Neural cell (in vitro differentiated cells): ENCODE data around the gene CFAP299. TPM values are rescaled to one million over a fixed set of nuclear protein-coding genes. Genes with fewer than 3 reads are reported as not detected.

ENCODE experiments used
- H2AFZ ChIP-seq: fragments of 200-600, 300-800 bp; sonication (generic), shearing (Covaris generic); 2 replicates; pipeline ENCODE4 v1.6.0; 2014; ENCODE audit warnings: low read depth, mild to moderate bottlenecking, antibody characterized with exemption, low read length, moderate library complexity
- H3F3A ChIP-seq: fragments of 200-600 bp; shearing (Covaris generic); 2 replicates; pipeline ENCODE4 v1.6.1; 2016; ENCODE audit warnings: mild to moderate bottlenecking, moderate library complexity, mixed read lengths, antibody characterized with exemption, low read length; ENCODE audit not compliant: insufficient read depth, poor library complexity, severe bottlenecking
- H3K27ac ChIP-seq: fragments of 200-600, 300-800 bp; sonication (generic), shearing (Covaris generic); 2 replicates; pipeline ENCODE4 v1.5.1; 2014; ENCODE audit warnings: mild to moderate bottlenecking, low read length, moderate library complexity
- H3K27me3 ChIP-seq: fragments of 300-800, 200-600 bp; sonication (generic), shearing (Covaris generic); 2 replicates; pipeline ENCODE4 v1.6.0; 2014; ENCODE audit warnings: mild to moderate bottlenecking, low read depth, low read length, moderate library complexity; ENCODE audit not compliant: insufficient read depth
- H3K36me3 ChIP-seq: fragments of 300-800, 200-600 bp; sonication (generic), shearing (Covaris generic); 2 replicates; pipeline ENCODE4 v1.5.1; 2014; ENCODE audit warnings: mild to moderate bottlenecking, antibody characterized with exemption, low read length, moderate library complexity; ENCODE audit not compliant: insufficient read depth
- H3K4me2 ChIP-seq: fragments of 300-800, 200-600 bp; sonication (generic), shearing (Covaris generic); 2 replicates; pipeline ENCODE4 v1.6.0; 2014; ENCODE audit warnings: mild to moderate bottlenecking, low read length
- H3K4me3 ChIP-seq: fragments of 300-800, 200-600 bp; sonication (generic), shearing (Covaris generic); 2 replicates; pipeline ENCODE4 v1.5.1; 2014; ENCODE audit warnings: mild to moderate bottlenecking, low read length, moderate library complexity
- H3K79me2 ChIP-seq: fragments of 200-600 bp; shearing (Covaris generic); replicated peaks from 2 replicates; pipeline ENCODE4 v1.6.0; 2014; ENCODE audit warnings: mild to moderate bottlenecking, low read length, moderate library complexity; ENCODE audit not compliant: insufficient read depth
- H3K9ac ChIP-seq: fragments of 300-800, 200-600 bp; sonication (generic), shearing (Covaris generic); 2 replicates; pipeline ENCODE4 v1.6.1; 2016; ENCODE audit warnings: mild to moderate bottlenecking, low read length, mixed read lengths
- H3K9me2 ChIP-seq: fragments of 200-600 bp; shearing (Covaris generic); 2 replicates; pipeline ENCODE4 v1.6.1; 2016; ENCODE audit warnings: mild to moderate bottlenecking, low read length, mixed read lengths; ENCODE audit not compliant: insufficient read depth
- H3K9me3 ChIP-seq: fragments of 200-600, 300-800 bp; sonication (generic), shearing (Covaris generic); 2 replicates; pipeline ENCODE4 v1.6.1; 2016; ENCODE audit warnings: mild to moderate bottlenecking, mixed run types, low read length, moderate library complexity, mixed read lengths
- H4K20me1 ChIP-seq: fragments of 200-600 bp; shearing (Covaris generic); 2 replicates; pipeline ENCODE4 v1.6.1; 2016; ENCODE audit warnings: mild to moderate bottlenecking, mixed run types; ENCODE audit not compliant: insufficient read depth
- EP300 ChIP-seq: fragments of 450-650 bp; conservative IDR thresholded peaks from 2 replicates; pipeline ENCODE4 v1.6.1; 2014; ENCODE audit warnings: antibody characterized with exemption, mild to moderate bottlenecking, moderate library complexity; ENCODE audit not compliant: poor library complexity, severe bottlenecking
- EZH2 ChIP-seq: fragments of 200-600, 300-800 bp; shearing (Covaris generic), sonication (generic); IDR thresholded peaks from 2 replicates; pipeline ENCODE4 v1.6.1; 2014; ENCODE audit warnings: antibody characterized with exemption, low read length, borderline replicate concordance, mild to moderate bottlenecking; ENCODE audit not compliant: insufficient read depth, poor library complexity, severe bottlenecking
- MXI1 ChIP-seq: fragments of 450-650 bp; conservative IDR thresholded peaks from 2 replicates; pipeline ENCODE4 v1.6.1; 2014; ENCODE audit warnings: antibody characterized with exemption, mild to moderate bottlenecking; ENCODE audit not compliant: poor library complexity, severe bottlenecking
- POLR2AphosphoS5 ChIP-seq: IDR thresholded peaks from 2 replicates; pipeline ENCODE4 v1.6.1; 2012
- RAD21 ChIP-seq: fragments of 450-650 bp; conservative IDR thresholded peaks from 2 replicates; pipeline ENCODE4 v1.6.1; 2014; ENCODE audit warnings: antibody characterized with exemption, mild to moderate bottlenecking, moderate library complexity
- SMC3 ChIP-seq: fragments of 450-650 bp; conservative IDR thresholded peaks from 2 replicates; pipeline ENCODE4 v1.6.1; 2014; ENCODE audit warnings: antibody characterized with exemption, mild to moderate bottlenecking, moderate library complexity; ENCODE audit not compliant: poor library complexity
- TAF1 ChIP-seq: IDR thresholded peaks from 2 replicates; pipeline ENCODE4 v1.6.1; 2012; ENCODE audit warnings: low read depth
- polyA plus RNA-seq: library from polyadenylated mRNA; depleted of rRNA; stranded (reverse); fragments of >200 nt; gene quantifications from 2 replicates; pipeline ENCODE4 v1.2.3, GENCODE V29; 2014
- TF ChIP-seq, protein P1 (sequence below): fragments of 450-650 bp; IDR thresholded peaks from 2 replicates; pipeline ENCODE4 v1.5.1; 2014; ENCODE audit warnings: antibody characterized with exemption, mild to moderate bottlenecking, moderate library complexity; ENCODE audit not compliant: poor library complexity, severe bottlenecking
- TF ChIP-seq, protein P2 (sequence below): IDR thresholded peaks from 2 replicates; pipeline ENCODE4 v1.6.1; 2012; ENCODE audit warnings: borderline replicate concordance

Gene CFAP299
- polyA plus RNA-seq, 1 donor from 2014 or later, result not detected

DNA sequence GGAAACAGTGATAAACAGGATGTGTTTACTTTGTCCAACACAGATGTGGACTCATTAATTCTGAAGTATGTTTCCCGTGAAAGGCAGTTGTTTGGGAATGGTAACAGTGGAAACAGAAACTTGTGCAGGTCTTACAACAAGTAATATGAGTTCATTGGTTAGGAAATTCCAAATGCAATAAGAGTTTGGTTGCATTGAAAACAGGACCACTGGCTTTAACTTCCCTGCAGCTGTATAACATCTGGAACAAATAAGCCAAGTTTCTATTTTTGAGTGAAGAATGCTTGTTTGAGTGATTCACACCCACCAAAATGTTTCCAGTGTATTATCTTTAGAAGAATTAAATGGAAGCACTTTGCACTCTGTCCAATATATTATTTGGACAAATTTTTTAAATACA is 612.6 kb downstream of the CFAP299 start:
- no peaks in the 10 kb centered on the region for H3K36me3 ChIP-seq
- no peak overlapping the region for H3K4me3 ChIP-seq
- H3K4me2 ChIP-seq, result no peak overlapping the region
- no peak overlapping the region for H3K27ac ChIP-seq
- TF ChIP-seq TAF1 (no peak), SMC3 (no peak), EP300 (no peak), POLR2AphosphoS5 (no peak)
- TF ChIP-seq, protein P1, sequence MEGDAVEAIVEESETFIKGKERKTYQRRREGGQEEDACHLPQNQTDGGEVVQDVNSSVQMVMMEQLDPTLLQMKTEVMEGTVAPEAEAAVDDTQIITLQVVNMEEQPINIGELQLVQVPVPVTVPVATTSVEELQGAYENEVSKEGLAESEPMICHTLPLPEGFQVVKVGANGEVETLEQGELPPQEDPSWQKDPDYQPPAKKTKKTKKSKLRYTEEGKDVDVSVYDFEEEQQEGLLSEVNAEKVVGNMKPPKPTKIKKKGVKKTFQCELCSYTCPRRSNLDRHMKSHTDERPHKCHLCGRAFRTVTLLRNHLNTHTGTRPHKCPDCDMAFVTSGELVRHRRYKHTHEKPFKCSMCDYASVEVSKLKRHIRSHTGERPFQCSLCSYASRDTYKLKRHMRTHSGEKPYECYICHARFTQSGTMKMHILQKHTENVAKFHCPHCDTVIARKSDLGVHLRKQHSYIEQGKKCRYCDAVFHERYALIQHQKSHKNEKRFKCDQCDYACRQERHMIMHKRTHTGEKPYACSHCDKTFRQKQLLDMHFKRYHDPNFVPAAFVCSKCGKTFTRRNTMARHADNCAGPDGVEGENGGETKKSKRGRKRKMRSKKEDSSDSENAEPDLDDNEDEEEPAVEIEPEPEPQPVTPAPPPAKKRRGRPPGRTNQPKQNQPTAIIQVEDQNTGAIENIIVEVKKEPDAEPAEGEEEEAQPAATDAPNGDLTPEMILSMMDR, result no peak
- no peaks in the 10 kb centered on the region for H4K20me1 ChIP-seq
- no peaks in the 10 kb centered on the region for H3K9me3 ChIP-seq
- H3K79me2 ChIP-seq, result no peaks in the 10 kb centered on the region
- H3K9ac ChIP-seq, result no peak overlapping the region
- H3F3A ChIP-seq, result no peaks in the 10 kb centered on the region
- H2AFZ ChIP-seq, result no peak overlapping the region
- H3K9me2 ChIP-seq, result no peaks in the 10 kb centered on the region
- H3K27me3 ChIP-seq, result no peaks in the 10 kb centered on the region

DNA sequence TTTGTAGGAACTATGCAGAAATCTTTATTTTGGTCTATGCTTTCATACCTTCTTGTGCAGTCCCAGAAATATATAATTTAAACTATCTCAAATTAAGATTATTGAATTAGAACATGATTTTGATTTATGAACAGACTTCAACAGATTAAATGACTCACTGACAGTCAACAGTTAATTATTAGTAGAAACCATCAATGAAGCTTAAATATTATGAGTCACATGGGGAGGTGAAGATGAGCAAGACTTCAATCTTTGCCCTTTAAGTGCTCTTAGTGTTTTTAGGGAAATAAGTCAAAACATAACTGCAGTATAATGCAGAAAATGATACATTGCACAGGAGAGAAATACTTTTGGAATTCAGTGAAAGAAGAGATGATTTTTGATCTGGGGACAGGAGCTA is 613.5 kb downstream of the CFAP299 start:
- Histone ChIP-seq H3K27me3 (no peaks in the 10 kb centered on the region), H4K20me1 (no peaks in the 10 kb centered on the region), H3K4me3 (no peak overlapping the region), H3K9me2 (no peaks in the 10 kb centered on the region), H3K36me3 (no peaks in the 10 kb centered on the region), H3K79me2 (no peaks in the 10 kb centered on the region), H3K9me3 (no peaks in the 10 kb centered on the region), H3K27ac (no peak overlapping the region), H2AFZ (no peak overlapping the region), H3K9ac (no peak overlapping the region), H3K4me2 (no peak overlapping the region), H3F3A (no peaks in the 10 kb centered on the region)
- TF ChIP-seq POLR2AphosphoS5, result no peak
- TF ChIP-seq, protein P1, result no peak
- TF ChIP-seq RAD21, result no peak
- no peak for TF ChIP-seq EP300
- TF ChIP-seq SMC3, result no peak

DNA sequence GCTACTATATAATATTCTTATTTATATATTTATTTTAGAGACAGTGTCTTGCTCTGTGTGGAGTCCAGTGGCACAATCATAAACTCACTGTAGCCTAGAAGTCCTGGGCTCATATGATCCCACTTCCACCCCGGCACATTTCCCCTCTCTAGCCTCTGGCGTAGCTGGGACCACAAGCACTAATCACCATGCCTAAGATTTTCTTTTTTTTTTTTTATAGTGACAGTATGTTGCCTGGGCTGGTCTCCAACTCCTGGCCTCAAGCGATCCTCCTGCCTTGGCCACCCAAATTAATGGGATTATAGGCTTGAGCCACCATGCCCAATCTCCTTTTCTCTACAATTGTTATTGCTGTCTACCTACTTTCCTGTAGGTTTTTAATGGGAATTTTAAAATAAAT is 620.9 kb downstream of the CFAP299 start:
- Histone ChIP-seq H4K20me1 (no peaks in the 10 kb centered on the region), H3K9ac (no peak overlapping the region), H3K9me2 (no peaks in the 10 kb centered on the region), H3F3A (no peaks in the 10 kb centered on the region), H3K36me3 (no peaks in the 10 kb centered on the region), H3K4me2 (no peak overlapping the region), H3K27me3 (no peaks in the 10 kb centered on the region), H3K79me2 (no peaks in the 10 kb centered on the region), H3K27ac (no peak overlapping the region), H3K9me3 (no peaks in the 10 kb centered on the region), H3K4me3 (no peak overlapping the region), H2AFZ (no peak overlapping the region)
- TF ChIP-seq POLR2AphosphoS5 (no peak), EZH2 (no peak), TAF1 (no peak), EP300 (no peak), RAD21 (no peak), SMC3 (no peak), MXI1 (no peak)
- TF ChIP-seq, protein P1, result no peak
- TF ChIP-seq, protein P2, sequence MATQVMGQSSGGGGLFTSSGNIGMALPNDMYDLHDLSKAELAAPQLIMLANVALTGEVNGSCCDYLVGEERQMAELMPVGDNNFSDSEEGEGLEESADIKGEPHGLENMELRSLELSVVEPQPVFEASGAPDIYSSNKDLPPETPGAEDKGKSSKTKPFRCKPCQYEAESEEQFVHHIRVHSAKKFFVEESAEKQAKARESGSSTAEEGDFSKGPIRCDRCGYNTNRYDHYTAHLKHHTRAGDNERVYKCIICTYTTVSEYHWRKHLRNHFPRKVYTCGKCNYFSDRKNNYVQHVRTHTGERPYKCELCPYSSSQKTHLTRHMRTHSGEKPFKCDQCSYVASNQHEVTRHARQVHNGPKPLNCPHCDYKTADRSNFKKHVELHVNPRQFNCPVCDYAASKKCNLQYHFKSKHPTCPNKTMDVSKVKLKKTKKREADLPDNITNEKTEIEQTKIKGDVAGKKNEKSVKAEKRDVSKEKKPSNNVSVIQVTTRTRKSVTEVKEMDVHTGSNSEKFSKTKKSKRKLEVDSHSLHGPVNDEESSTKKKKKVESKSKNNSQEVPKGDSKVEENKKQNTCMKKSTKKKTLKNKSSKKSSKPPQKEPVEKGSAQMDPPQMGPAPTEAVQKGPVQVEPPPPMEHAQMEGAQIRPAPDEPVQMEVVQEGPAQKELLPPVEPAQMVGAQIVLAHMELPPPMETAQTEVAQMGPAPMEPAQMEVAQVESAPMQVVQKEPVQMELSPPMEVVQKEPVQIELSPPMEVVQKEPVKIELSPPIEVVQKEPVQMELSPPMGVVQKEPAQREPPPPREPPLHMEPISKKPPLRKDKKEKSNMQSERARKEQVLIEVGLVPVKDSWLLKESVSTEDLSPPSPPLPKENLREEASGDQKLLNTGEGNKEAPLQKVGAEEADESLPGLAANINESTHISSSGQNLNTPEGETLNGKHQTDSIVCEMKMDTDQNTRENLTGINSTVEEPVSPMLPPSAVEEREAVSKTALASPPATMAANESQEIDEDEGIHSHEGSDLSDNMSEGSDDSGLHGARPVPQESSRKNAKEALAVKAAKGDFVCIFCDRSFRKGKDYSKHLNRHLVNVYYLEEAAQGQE, result no peak
